NCI-H1694 (cell line): ENCODE measurements around the gene HMBS.
"Not testable (repeated sequence)": the region's sequence is repeated elsewhere in the genome, so short reads cannot be mapped to it uniquely, and the experiment has no call there.

ENCODE experiments used
- DNase-seq: peaks from one replicate; lab custom pipeline; 2025; lab: John Stamatoyannopoulos, UW

HMBS gene

DNA sequence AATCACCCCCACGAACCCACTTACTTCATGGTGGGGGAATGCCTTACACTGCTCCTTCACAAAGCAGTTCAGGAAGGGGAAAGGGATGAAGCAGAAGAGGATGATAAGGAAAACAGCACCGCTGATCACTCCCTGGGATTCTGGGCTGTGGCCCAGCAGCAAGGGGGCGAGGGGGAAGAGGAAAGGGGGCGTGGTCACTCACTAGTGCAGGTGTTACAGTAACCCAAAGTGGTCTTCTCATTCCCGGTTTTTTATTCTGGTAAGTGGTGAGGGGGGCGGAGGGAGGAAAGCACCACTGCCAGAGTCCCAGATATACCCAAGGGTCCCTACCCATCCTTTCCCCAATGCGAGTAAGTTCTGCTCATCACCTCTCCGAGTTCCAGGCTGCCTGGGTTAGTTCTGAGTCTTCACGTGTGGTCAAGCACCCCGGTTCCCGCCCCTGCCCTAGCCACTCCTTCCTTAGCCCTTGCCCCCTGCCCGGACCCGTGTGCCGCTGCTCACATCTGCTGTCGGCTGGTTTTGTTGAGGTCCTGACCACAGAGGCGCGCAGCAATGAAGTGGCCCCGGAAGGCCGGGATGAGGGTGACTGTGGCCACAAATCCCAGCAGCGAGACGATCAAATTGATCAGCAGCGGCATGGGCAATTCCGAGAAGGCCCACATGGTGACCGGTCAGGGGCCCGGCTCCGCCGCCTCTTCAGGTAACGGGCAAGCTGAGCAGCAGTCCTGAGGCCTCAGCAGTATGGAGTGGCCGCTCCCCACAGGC, 16.5 kb downstream of the HMBS start:
- no peak for DNase-seq

GRCh38 chr11:119101759-119102423, 17.2 kb downstream of the HMBS start, which contains the start of gene DPAGT1:
Gene DPAGT1 (minus strand): TSS chr11:119101853. CDS start chr11:119101655, 198 bp downstream.
- DNase-seq: peak; percentile 62

GRCh38 chr11:119103161-119103664, 18.5 kb downstream of the HMBS start:
- DNase-seq: not testable (repeated sequence)

GRCh38 chr11:119103793-119104192, 19.1 kb downstream of the HMBS start:
- DNase-seq: peak; percentile 29

DNA sequence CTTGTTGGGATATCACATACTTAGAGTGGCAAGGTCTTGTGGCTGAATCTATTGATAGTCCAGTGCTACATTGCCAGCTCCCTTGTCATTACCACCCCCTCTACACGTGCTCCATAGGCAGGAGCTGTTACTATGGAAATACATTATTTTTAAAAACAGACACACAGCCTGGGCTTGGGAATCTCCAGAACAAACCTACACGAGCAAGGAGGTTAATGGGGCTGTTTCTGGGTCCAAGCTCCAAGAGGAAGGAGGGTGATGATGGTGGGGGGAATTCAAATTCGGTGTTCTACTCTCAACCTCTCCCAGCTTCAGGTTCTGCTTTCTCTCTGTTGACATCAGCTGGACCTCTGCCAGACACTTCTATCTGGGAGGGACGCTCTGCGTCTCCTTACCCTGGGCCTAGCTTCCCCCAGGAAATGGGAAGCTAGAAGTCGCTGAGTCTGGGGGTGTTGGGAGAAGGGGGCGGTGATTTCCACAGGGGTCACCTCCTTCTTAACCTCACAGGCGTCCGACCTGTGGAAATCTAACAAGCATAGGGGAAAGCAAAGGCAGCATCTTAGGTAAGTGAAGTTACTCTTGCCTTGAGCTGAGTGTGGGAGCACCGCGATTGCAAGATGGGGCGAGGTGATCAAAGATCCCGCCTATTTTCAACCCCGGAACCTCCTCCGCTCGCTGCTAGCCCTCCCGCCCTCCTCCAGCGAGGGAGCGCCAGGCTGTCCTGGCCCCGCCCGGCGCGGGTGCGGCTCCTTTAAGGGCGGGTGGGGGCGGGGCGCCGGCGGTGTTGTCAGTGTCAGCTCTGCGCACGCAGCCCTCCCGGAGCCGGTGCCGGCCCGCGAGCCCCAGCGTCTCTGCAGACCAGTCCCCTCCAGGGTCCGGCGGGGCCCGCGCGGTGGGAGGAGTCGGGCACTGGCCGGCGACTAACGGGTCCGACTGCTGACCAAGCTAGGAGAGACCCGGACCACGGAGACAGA, 22.2 kb downstream of the HMBS start, which contains the start of gene C2CD2L:
C2CD2L (plus strand) TSS at position 781 of the 974 bp plus-strand sequence. CDS start 398 bp downstream, outside the sequence.
- peak; percentile 43 for DNase-seq

DNA sequence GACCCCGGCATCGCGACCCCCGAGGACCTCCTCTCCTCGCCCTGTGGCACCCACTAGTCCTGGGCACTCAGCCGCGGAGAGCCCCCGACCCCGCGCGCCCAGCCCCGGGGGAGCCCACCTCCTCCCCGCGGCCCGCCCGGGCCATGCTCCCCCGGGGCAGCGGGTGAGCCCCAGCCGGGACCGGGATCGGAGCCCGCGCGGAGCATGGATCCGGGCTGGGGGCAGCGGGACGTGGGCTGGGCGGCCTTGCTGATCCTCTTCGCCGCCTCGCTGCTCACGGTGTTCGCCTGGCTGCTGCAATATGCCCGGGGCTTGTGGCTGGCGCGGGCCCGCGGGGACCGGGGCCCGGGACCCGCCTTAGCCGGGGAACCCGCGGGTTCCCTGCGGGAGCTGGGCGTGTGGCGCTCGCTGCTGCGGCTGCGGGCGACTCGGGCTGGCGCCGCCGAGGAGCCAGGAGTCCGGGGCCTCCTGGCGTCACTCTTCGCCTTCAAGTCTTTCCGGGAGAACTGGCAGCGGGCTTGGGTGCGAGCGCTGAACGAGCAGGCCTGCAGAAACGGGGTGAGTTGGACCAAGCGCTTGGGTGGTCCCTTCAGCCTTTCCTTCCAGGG, 23.0 kb downstream of the HMBS start:
- no peak for DNase-seq

- DNase-seq: no peak
Observed at GRCh38 chr11:119108146-119108856, 23.6 kb downstream of the HMBS start.

DNA sequence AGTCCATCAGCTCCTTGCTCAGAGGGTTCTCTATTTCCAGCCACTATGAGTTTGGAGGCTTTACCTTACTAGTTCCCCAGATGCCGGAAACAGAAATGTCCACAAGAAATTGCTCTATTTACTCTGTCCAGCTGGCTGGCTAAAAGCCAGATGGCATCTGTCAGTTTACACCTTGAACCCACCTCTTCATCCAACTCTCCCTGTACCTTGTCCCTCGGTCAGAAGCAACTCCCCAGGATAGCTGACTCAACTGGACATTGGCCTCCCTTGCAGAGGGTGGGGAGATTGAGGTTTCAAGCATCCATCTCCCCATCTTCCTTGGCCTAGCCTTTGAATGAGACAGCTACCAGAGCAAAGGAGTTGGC, 24.2 kb downstream of the HMBS start:
- DNase-seq: no peak

DNA sequence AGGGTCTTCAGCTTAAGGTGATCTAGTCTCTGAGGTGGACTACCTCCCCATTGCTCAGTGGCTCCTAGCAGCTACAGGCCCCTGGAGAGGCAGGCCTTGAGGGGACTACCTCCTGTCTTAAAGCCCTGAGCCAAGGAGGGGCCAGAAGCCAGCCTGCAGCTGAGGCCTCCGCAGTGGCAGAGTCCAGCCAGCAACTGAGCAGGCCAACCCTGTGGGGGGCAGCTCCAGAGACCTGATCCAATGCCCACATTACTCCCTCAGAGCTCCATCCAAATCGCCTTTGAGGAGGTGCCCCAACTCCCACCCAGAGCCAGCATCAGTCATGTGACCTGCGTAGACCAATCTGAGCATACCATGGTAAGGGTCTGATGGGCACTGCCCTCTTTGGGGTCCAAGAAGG, 25.2 kb downstream of the HMBS start:
- no peak for DNase-seq

DNA sequence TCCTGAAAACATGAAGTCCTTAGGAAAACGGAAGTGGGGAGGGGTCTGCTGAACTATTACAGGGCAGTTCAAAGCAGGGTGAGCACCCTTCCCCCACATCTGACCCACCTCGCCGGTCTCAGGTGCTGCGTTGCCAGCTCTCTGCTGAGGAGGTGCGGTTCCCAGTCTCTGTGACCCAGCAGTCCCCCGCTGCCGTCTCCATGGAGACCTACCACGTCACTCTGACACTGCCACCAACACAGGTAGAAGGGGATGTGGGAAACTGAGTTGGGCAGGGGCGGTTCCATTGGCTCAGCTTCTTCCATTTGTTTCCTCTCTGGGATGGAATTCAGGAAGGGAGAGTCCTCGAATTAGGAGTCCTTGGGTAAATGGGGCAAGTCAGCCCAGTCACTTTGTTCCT, 25.8 kb downstream of the HMBS start:
- no peak for DNase-seq

- DNase-seq: no peak
Observed at GRCh38 chr11:119111361-119111925, 26.8 kb downstream of the HMBS start.

DNA sequence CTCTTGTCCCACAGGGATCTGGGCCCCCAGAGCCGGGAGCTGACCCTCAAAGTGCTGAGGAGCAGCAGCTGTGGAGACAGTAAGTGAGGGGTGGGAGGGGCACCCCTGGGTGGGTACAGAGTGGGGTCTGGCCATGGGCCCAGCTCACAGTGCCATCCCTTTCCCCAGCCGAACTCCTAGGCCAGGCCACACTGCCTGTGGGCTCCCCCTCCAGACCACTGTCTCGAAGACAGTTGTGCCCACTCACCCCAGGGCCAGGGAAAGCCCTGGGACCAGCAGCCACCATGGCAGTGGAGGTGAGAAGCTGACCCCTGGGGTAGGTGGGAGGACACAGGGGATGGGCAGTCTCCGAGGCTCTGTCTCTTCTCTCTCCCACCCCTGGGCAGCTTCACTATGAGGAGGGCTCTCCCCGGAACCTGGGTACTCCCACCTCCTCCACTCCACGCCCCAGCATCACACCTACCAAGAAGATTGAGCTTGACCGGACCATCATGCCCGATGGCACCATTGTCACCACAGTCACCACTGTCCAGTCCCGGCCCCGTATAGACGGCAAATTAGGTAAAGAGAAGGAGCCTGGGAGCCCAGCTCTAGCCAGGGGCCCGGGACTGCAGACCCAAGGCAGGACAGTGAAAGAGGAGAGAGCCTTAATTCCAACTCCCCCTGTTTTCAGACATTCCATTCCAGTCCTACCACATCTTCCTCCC, 27.8 kb downstream of the HMBS start:
- no peak for DNase-seq

- DNase-seq: no peak
Observed at GRCh38 chr11:119113716-119114115, 29.0 kb downstream of the HMBS start.

- no peak for DNase-seq
Observed at GRCh38 chr11:119114351-119114750, 29.7 kb downstream of the HMBS start.

DNA sequence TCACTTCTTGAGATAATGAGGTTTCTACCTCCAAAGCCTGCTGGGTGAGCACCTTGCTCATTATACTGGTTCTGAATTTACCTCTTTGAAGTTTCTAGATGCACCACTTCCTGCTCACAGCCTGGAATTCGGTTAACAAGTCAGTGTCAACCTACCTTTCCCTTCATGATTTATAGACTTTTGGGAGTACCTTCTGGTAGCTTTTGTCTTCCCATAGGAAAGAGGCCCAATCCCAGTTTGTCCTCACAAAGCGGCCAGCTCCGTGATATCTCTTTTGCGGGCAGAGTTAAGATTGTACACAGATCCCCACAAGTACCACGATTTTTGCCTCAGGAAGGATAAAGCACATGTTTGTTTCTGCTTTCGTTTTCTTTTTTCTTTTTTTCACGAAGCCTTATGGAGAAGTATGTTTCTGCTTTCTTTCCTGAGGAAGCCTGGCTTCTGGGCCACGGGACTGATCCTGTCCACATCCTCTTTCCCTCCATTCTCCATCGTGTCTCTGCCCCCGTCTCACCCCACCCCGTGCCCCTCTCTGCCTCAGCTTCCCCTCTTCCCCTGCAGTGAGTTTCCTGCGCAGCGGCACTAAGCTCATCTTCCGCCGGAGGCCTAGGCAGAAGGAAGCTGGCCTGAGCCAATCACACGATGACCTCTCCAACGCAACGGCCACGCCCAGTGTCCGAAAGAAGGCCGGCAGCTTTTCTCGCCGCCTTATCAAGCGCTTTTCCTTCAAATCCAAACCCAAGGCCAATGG, 31.0 kb downstream of the HMBS start:
- no peak for DNase-seq

GRCh38 chr11:119116235-119116594, 31.5 kb downstream of the HMBS start:
- DNase-seq: no peak

- DNase-seq: no peak
Observed at GRCh38 chr11:119116601-119117000, 31.9 kb downstream of the HMBS start.

DNA sequence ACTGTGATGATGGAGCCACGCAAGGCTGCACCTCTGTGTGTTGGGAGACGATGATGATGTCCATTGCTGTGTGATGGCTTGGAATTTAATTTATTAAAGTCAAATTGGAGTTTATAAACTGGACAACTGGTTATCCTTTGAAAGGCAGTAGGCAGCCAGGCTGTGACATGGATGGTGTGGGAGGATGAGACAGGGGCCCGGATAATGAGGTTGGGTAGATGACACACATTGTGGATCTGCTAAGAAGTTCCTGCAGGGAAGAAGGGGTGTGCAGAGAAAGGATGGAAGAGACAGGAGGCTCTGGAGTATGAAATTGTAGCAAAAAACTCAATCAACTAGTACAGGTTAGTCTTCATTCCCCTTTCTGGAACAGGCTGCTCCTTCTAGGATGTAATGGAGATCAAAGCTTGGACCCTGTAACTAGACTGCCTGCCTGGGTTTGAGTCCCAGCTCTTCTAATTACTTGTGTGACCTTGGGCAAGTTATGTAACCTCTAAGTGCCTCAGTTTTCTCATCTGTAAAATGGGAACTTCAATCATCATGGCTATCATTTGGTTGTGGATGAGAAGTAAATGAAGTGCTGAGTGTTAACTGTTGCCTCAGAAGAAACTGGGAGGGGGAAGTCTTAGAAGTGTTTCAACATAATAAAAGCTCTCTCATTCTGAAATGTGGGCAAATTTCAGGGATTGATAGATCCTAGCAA, 32.5 kb downstream of the HMBS start:
- DNase-seq: no peak

GRCh38 chr11:119118227-119118626, 33.5 kb downstream of the HMBS start:
- DNase-seq: no peak
